IMR-90 (cell line): Measurements from ENCODE around the gene CHRFAM7A. TPM values are rescaled to one million over a fixed set of nuclear protein-coding genes. Genes with fewer than 3 reads are reported as not detected.
"Not testable (repeated sequence)": the region's sequence is repeated elsewhere in the genome, so short reads cannot be mapped to it uniquely, and the experiment has no call there.

Source experiments
- ATAC-seq: fragments of 200-7000 bp; cut with Tn5 transposase; 2 replicates; pipeline ENCODE4 v1.9.1; 2020; ENCODE audit warnings: low read depth, mild to moderate bottlenecking, moderate library complexity
- BruUV-seq: library from RNA; stranded (reverse); fragments of 400-500 nt; replicated peaks from 2 replicates; lab custom pipeline; 2021; lab: Mats Ljungman, UMichigan
- CTCF ChIA-PET: fragments of 300-600 bp; formaldehyde crosslinking; extraction: SDS; loops from one replicate; lab custom pipeline; 2021; ENCODE audit warnings: antibody characterized with exemption; lab: Yijun Ruan, JAX
- POLR2A ChIA-PET: fragments of 300-600 bp; sonication (Branson Sonifier 250); formaldehyde crosslinking; loops from one replicate; lab custom pipeline; 2022; ENCODE audit warnings: antibody characterized with exemption; ENCODE audit not compliant: unreplicated experiment; lab: Charles Lee
- DNase-seq: peaks from one replicate; pipeline ENCODE4 v3.0.0; 2013
- H2AFZ ChIP-seq: replicated peaks from 2 replicates; pipeline ENCODE3; 2013; ENCODE audit warnings: low read length, mild to moderate bottlenecking; ENCODE audit not compliant: poor library complexity
- H2AK5ac ChIP-seq: 2 replicates; pipeline ENCODE4 v1.6.1; 2013; ENCODE audit warnings: low read depth, low read length, inconsistent platforms
- H2AK9ac ChIP-seq: replicated peaks from 2 replicates; pipeline ENCODE3; 2013; ENCODE audit warnings: mild to moderate bottlenecking, low read depth, low read length, moderate library complexity; ENCODE audit not compliant: poor library complexity
- H2BK120ac ChIP-seq: 2 replicates; pipeline ENCODE4 v1.6.1; 2013; ENCODE audit warnings: low read depth, low read length, inconsistent platforms
- H2BK15ac ChIP-seq: 3 replicates; pipeline ENCODE4 v1.6.1; 2013; ENCODE audit warnings: low read depth, low read length, inconsistent platforms
- H2BK20ac ChIP-seq: 2 replicates; pipeline ENCODE4 v1.6.1; 2013; ENCODE audit warnings: low read depth, mild to moderate bottlenecking, inconsistent platforms, low read length, moderate library complexity
- H2BK5ac ChIP-seq: 2 replicates; pipeline ENCODE4 v1.6.1; 2013; ENCODE audit warnings: mild to moderate bottlenecking, low read depth, low read length, inconsistent platforms; ENCODE audit not compliant: poor library complexity, severe bottlenecking
- H3K14ac ChIP-seq: replicated peaks from 2 replicates; pipeline ENCODE4 v1.6.1; 2013; ENCODE audit warnings: low read depth, low read length, inconsistent platforms
- H3K18ac ChIP-seq: 2 replicates; pipeline ENCODE4 v1.6.1; 2013; ENCODE audit warnings: low read depth, low read length, control low read depth
- H3K23ac ChIP-seq: 2 replicates; pipeline ENCODE4 v1.6.1; 2013; ENCODE audit warnings: low read depth, low read length, inconsistent platforms
- H3K27ac ChIP-seq: 2 replicates; pipeline ENCODE4 v1.5.1; 2013; ENCODE audit warnings: mild to moderate bottlenecking, control low read depth, low read length; ENCODE audit not compliant: insufficient read depth
- H3K27me3 ChIP-seq: 2 replicates; pipeline ENCODE4 v1.6.1; 2013; ENCODE audit warnings: low read length; ENCODE audit not compliant: control insufficient read depth, insufficient read depth
- H3K36me3 ChIP-seq: 2 replicates; pipeline ENCODE4 v1.6.1; 2013; ENCODE audit warnings: low read length, mixed read lengths; ENCODE audit not compliant: control insufficient read depth, insufficient read depth
- H3K4ac ChIP-seq: 2 replicates; pipeline ENCODE4 v1.6.1; 2013; ENCODE audit warnings: low read depth, low read length, inconsistent platforms
- H3K4me1 ChIP-seq: 2 replicates; pipeline ENCODE4 v1.6.1; 2013; ENCODE audit warnings: low read length, mixed read lengths; ENCODE audit not compliant: control insufficient read depth, insufficient read depth
- H3K4me2 ChIP-seq: 2 replicates; pipeline ENCODE4 v1.6.1; 2013; ENCODE audit warnings: low read depth, mild to moderate bottlenecking, control low read depth, low read length, moderate library complexity
- H3K4me3 ChIP-seq: 2 replicates; pipeline ENCODE4 v1.5.1; 2013; ENCODE audit warnings: low read depth, mild to moderate bottlenecking, control low read depth, low read length, moderate library complexity; ENCODE audit not compliant: insufficient read depth
- H3K56ac ChIP-seq: 2 replicates; pipeline ENCODE4 v1.6.1; 2013; ENCODE audit warnings: low read length, inconsistent platforms; ENCODE audit not compliant: insufficient read depth; ENCODE audit errors: extremely low read depth
- H3K79me1 ChIP-seq, 2 experiments: 2 replicates each; pipeline ENCODE4 v1.6.1; 2013; ENCODE audit warnings: low read length in 2 of 2, inconsistent platforms in 1 of 2, low read depth in 1 of 2
- H3K9ac ChIP-seq: 2 replicates; pipeline ENCODE4 v1.6.1; 2013; ENCODE audit warnings: low read depth, low read length, control low read depth
- H3K9me1 ChIP-seq: 2 replicates; pipeline ENCODE4 v1.6.1; 2013; ENCODE audit warnings: low read length, inconsistent platforms; ENCODE audit not compliant: insufficient read depth
- H3K9me3 ChIP-seq: 2 replicates; pipeline ENCODE4 v1.6.1; 2013; ENCODE audit warnings: low read length; ENCODE audit not compliant: control insufficient read depth, insufficient read depth
- H4K20me1 ChIP-seq: 2 replicates; pipeline ENCODE4 v1.6.1; 2013; ENCODE audit warnings: low read length, inconsistent platforms; ENCODE audit not compliant: insufficient read depth
- H4K5ac ChIP-seq: 2 replicates; pipeline ENCODE4 v1.6.1; 2013; ENCODE audit warnings: mild to moderate bottlenecking, low read depth, low read length, control low read depth
- H4K8ac ChIP-seq, 2 experiments: 2 replicates each; pipeline ENCODE4 v1.6.1; 2013; ENCODE audit warnings: low read depth in 2 of 2, low read length in 2 of 2, control low read depth in 1 of 2, inconsistent platforms in 1 of 2
- H4K91ac ChIP-seq: 2 replicates; pipeline ENCODE4 v1.6.1; 2013; ENCODE audit warnings: low read depth, low read length, inconsistent platforms; ENCODE audit not compliant: insufficient read depth
- WGBS, 2 experiments: methylation state at CpG; one replicate each; pipeline versions ENCODE4 v1.1.5 to v1.1.7; 2013; ENCODE audit warnings: missing lambda C conversion rate in 2 of 2; ENCODE audit not compliant: insufficient read length in 1 of 2; ENCODE audit errors: extremely low coverage in 2 of 2; 5-methylcytosine and 5-hydroxymethylcytosine counted together
- dilution Hi-C: fragments of 300-500 bp; cut with HindIII; formaldehyde crosslinking; loops from one replicate; pipeline ENCODE4 v1.14.3; 2018; ENCODE audit warnings: low sequenced_read_pairs; ENCODE audit not compliant: unreplicated experiment
- in situ Hi-C: fragments of 300-500 bp; cut with MboI; formaldehyde crosslinking; loops from 3 replicates; pipeline ENCODE4 v1.14.3; 2019; ENCODE audit warnings: low sequenced_read_pairs, inconsistent platforms, mixed read lengths
- intact Hi-C: fragments of 100-400 bp; cut with micrococcal nuclease; formaldehyde crosslinking; loops from 2 replicates; pipeline ENCODE4 v1.10.0; 2022
- polyA plus RNA-seq, 3 experiments: library from polyadenylated mRNA; depleted of rRNA; stranded (reverse); fragments of >200 nt; gene quantifications; 2 replicates each; pipeline ENCODE4 v1.2.3, GENCODE V29; 2012; ENCODE audit warnings: low replicate concordance in 1 of 3
- total RNA-seq: library from RNA; depleted of rRNA; stranded (reverse); fragments of >200 nt; gene quantifications from 2 replicates; pipeline ENCODE4 v1.2.3, GENCODE V29; 2012

Gene CHRFAM7A
- total and polyA plus RNA-seq, 2 of the 4 experiments (the other 2 are of a cell fraction) = 0.18 TPM; not detected in 1

GRCh38 chr15:30334152-30334551 is 59.2 kb downstream of the CHRFAM7A start:
- H2AK5ac ChIP-seq, H2AK9ac ChIP-seq, H3K27me3 ChIP-seq, H2AFZ ChIP-seq, H3K36me3 ChIP-seq, H3K4me1 ChIP-seq, H4K5ac ChIP-seq, H3K9ac ChIP-seq, DNase-seq, H4K8ac ChIP-seq, H3K79me1 ChIP-seq, H2BK120ac ChIP-seq, H3K23ac ChIP-seq, POLR2A ChIA-PET, BruUV-seq, in situ Hi-C loops, H3K4ac ChIP-seq, H3K56ac ChIP-seq, H3K27ac ChIP-seq, H3K18ac ChIP-seq, H2BK5ac ChIP-seq, H3K4me3 ChIP-seq, intact Hi-C loops, dilution Hi-C loops, H4K20me1 ChIP-seq, H3K14ac ChIP-seq, H2BK15ac ChIP-seq, H4K91ac ChIP-seq, H3K9me1 ChIP-seq, H3K4me2 ChIP-seq, CTCF ChIA-PET, ATAC-seq, H3K9me3 ChIP-seq, H2BK20ac ChIP-seq: not testable (repeated sequence)
- WGBS, 2 experiments = no CpG with 5 or more reads among the region's 5 CpGs

GRCh38 chr15:30326145-30326544 is 67.2 kb downstream of the CHRFAM7A start:
- H2BK20ac ChIP-seq, H3K79me1 ChIP-seq, POLR2A ChIA-PET, H3K56ac ChIP-seq, H2BK5ac ChIP-seq, H3K27me3 ChIP-seq, H3K4me1 ChIP-seq, ATAC-seq, H4K5ac ChIP-seq, H3K9ac ChIP-seq, DNase-seq, H3K23ac ChIP-seq, H2AK9ac ChIP-seq, BruUV-seq, in situ Hi-C loops, H3K18ac ChIP-seq, H4K91ac ChIP-seq, H3K4me3 ChIP-seq, H3K9me1 ChIP-seq, CTCF ChIA-PET, H2AK5ac ChIP-seq, dilution Hi-C loops, H2BK120ac ChIP-seq, H3K4me2 ChIP-seq, H3K14ac ChIP-seq, H3K9me3 ChIP-seq, H2BK15ac ChIP-seq, H2AFZ ChIP-seq, H3K4ac ChIP-seq, H4K8ac ChIP-seq, H3K36me3 ChIP-seq, intact Hi-C loops, H3K27ac ChIP-seq, H4K20me1 ChIP-seq: not testable (repeated sequence)
- 48% methylated on average over 7 of the region's 13 CpGs; no CpG with 5 or more reads in 1 of the 2 experiments for WGBS, 2 experiments
